HepG2 (cell line): ENCODE data around the gene FRAS1. TPM values are rescaled to one million over a fixed set of nuclear protein-coding genes. Genes with fewer than 3 reads are reported as not detected.

Experiments
- ATAC-seq: fragments of 200-7000 bp; cut with Tn5 transposase; 3 replicates; pipeline ENCODE4 v1.9.1; 2020; ENCODE audit warnings: mild to moderate bottlenecking, moderate library complexity
- BruUV-seq: library from RNA; stranded (reverse); fragments of 400-500 nt; replicated peaks from 2 replicates; lab custom pipeline; 2021; lab: Mats Ljungman, UMichigan
- CTCF ChIA-PET: fragments of 300-600 bp; formaldehyde crosslinking; extraction: SDS; loops from one replicate; lab custom pipeline; 2021; ENCODE audit warnings: low total read pairs, inconsistent platforms, low intra/inter-chr PET ratio; lab: Yijun Ruan, JAX
- POLR2A ChIA-PET: fragments of 350-600 bp; sonication (Branson Sonifier 250); formaldehyde crosslinking; loops from one replicate; lab custom pipeline; 2020; ENCODE audit warnings: antibody characterized with exemption, inconsistent platforms; lab: Yijun Ruan, JAX
- DNase-seq: peaks from one replicate; pipeline ENCODE4 v3.0.0-alpha.2; 2015; ENCODE audit warnings: low spot score
- FAIRE-seq: peaks from 3 replicates; lab custom pipeline; 2011; peaks lifted over from hg19 to GRCh38; lab: Jason Lieb, UNC
- H2AFZ ChIP-seq: one replicate; pipeline ENCODE4 v1.6.1; 2011; ENCODE audit warnings: low read length, inconsistent platforms
- H3K27ac ChIP-seq: fragments of 300-600 bp; 3 replicates; pipeline ENCODE4 v1.8.0; 2011; ENCODE audit warnings: mixed run types, mild to moderate bottlenecking, mixed read lengths, low read length, inconsistent platforms; ENCODE audit not compliant: insufficient read depth; ENCODE audit errors: extremely low read length
- H3K27me3 ChIP-seq, 2 experiments: fragments of 200-600 bp in 1 of 2; 2 replicates in 1 of 2; 3 replicates in 1 of 2; pipeline versions ENCODE4 v1.6.0 to v1.8.0; 2011; ENCODE audit warnings: low read length in 2 of 2, mild to moderate bottlenecking in 2 of 2, moderate library complexity in 2 of 2, inconsistent platforms in 1 of 2; ENCODE audit not compliant: insufficient read depth in 2 of 2, control insufficient read depth in 1 of 2
- H3K36me3 ChIP-seq, 2 experiments: fragments of 200-600 bp in 1 of 2; replicated peaks in 1 of 2; 2 replicates in 1 of 2; 3 replicates in 1 of 2; pipeline versions ENCODE4 v1.5.1 to v1.8.0; 2011; ENCODE audit warnings: low read length in 2 of 2, inconsistent platforms in 1 of 2; ENCODE audit not compliant: insufficient read depth in 2 of 2, control insufficient read depth in 1 of 2
- H3K4me1 ChIP-seq: 2 replicates; pipeline ENCODE4 v1.5.1; 2012; ENCODE audit warnings: low read length, inconsistent platforms; ENCODE audit not compliant: insufficient read depth
- H3K4me2 ChIP-seq: 2 replicates; pipeline ENCODE4 v1.6.0; 2011; ENCODE audit warnings: low read depth, low read length, inconsistent platforms
- H3K4me3 ChIP-seq, 3 experiments: fragments of 200-600 bp in 1 of 3; sonication (generic), shearing (Covaris generic) in 1 of 3; replicated peaks in 1 of 3; 2 replicates each; pipeline ENCODE4 v1.5.1; 2011 to 2016; ENCODE audit warnings: low read length in 3 of 3, inconsistent platforms in 2 of 3, low read depth in 2 of 3, mild to moderate bottlenecking in 2 of 3, control low read depth in 1 of 3, mixed read lengths in 1 of 3; ENCODE audit not compliant: insufficient read depth in 1 of 3
- H3K79me2 ChIP-seq: one replicate; pipeline ENCODE4 v1.6.1; 2011; ENCODE audit warnings: low read length, inconsistent platforms; ENCODE audit not compliant: insufficient read depth
- H3K9ac ChIP-seq: 2 replicates; pipeline ENCODE4 v1.6.0; 2011; ENCODE audit warnings: mild to moderate bottlenecking, low read depth, low read length, inconsistent platforms; ENCODE audit not compliant: insufficient read depth
- H3K9me3 ChIP-seq: 2 replicates; pipeline ENCODE4 v1.5.1; 2012; ENCODE audit warnings: mild to moderate bottlenecking, low read length
- H4K20me1 ChIP-seq: 2 replicates; pipeline ENCODE4 v1.6.0; 2011; ENCODE audit warnings: inconsistent platforms, mild to moderate bottlenecking, low read length, moderate library complexity; ENCODE audit not compliant: insufficient read depth
- IRX3 ChIP-seq: sonication (generic); formaldehyde crosslinking; IDR thresholded peaks from 2 replicates; pipeline ENCODE4 v1.8.1; 2023; ENCODE audit warnings: mild to moderate bottlenecking, low read depth, missing genetic modification reagents, borderline replicate concordance
- NR2F6 ChIP-seq, 2 experiments: IDR thresholded peaks; 2 replicates each; pipeline ENCODE4 v1.6.1; 2016; ENCODE audit warnings: antibody characterized with exemption in 1 of 2, mild to moderate bottlenecking in 1 of 2
- PPARG ChIP-seq: conservative IDR thresholded peaks from 2 replicates; pipeline ENCODE4 v1.6.1; 2016; ENCODE audit warnings: missing biosample characterization, missing genetic modification reagents
- TAF1 ChIP-seq: sonication (generic); formaldehyde crosslinking; IDR thresholded peaks from 2 replicates; pipeline ENCODE4 v1.4.0; 2020; ENCODE audit warnings: missing genetic modification reagents
- ZNF225 ChIP-seq: sonication (generic); formaldehyde crosslinking; IDR thresholded peaks from 2 replicates; pipeline ENCODE4 v1.4.0; 2020; ENCODE audit warnings: mild to moderate bottlenecking, missing genetic modification reagents
- ZNF317 ChIP-seq: sonication (generic); formaldehyde crosslinking; IDR thresholded peaks from 2 replicates; pipeline ENCODE4 v1.5.0; 2020; ENCODE audit warnings: mild to moderate bottlenecking, missing genetic modification reagents
- ZNF589 ChIP-seq: sonication (generic); formaldehyde crosslinking; conservative IDR thresholded peaks from 2 replicates; pipeline ENCODE4 v1.8.0; 2022; ENCODE audit warnings: mild to moderate bottlenecking, moderate library complexity, missing genetic modification reagents
- ZNF629 ChIP-seq: sonication (generic); formaldehyde crosslinking; conservative IDR thresholded peaks from 2 replicates; pipeline ENCODE4 v1.5.0; 2020; ENCODE audit warnings: missing genetic modification reagents
- WGBS: methylation state at CpG from one replicate; pipeline ENCODE4 v1.1.6; 2017; ENCODE audit warnings: low lambda C conversion rate; 5-methylcytosine and 5-hydroxymethylcytosine counted together
- in situ Hi-C: cut with HindIII; loops from 2 replicates; pipeline ENCODE4 v1.10.0; 2017; ENCODE audit warnings: low pct_unique_long_range_greater_than_20kb; ENCODE audit not compliant: extremely low pct_ligation_motif_present
- intact Hi-C: fragments of 100-400 bp; cut with micrococcal nuclease; formaldehyde crosslinking; loops from one replicate; pipeline ENCODE4 v1.10.0; 2022; ENCODE audit not compliant: unreplicated experiment
- polyA plus RNA-seq, 8 experiments: library from polyadenylated mRNA; depleted of rRNA in 3 of 8; stranded (reverse) in 7 of 8; unstranded in 1 of 8; fragments of >200 nt; fragmentation: Illumina TruSeq in 4 of 8; extraction: Trizol in 4 of 8; gene quantifications; 2 replicates each; pipeline versions ENCODE4 v1.2.1 to v1.2.3, GENCODE V29; 2011 to 2016; ENCODE audit warnings: low read depth in 4 of 8, missing spikeins in 1 of 8, mixed read lengths in 1 of 8; ENCODE audit not compliant: insufficient read depth in 1 of 8
- total RNA-seq, 5 experiments: library from RNA; depleted of rRNA; stranded (reverse); fragments of >200 nt; fragmentation: Illumina TruSeq; extraction: Trizol; gene quantifications; 2 replicates each; pipeline ENCODE4 v1.2.3, GENCODE V29; 2016; ENCODE audit warnings: low read depth in 1 of 5
- TF ChIP-seq, protein P1 (sequence below): sonication (generic); formaldehyde crosslinking; IDR thresholded peaks from 2 replicates; pipeline ENCODE4 v1.4.0; 2020; ENCODE audit warnings: missing genetic modification reagents, borderline replicate concordance
- TF ChIP-seq, protein P2 (sequence below): IDR thresholded peaks from 2 replicates; pipeline ENCODE4 v1.4.0; 2020; ENCODE audit warnings: mild to moderate bottlenecking, missing genetic modification reagents
- TF ChIP-seq, protein P3 (sequence below): sonication (generic); formaldehyde crosslinking; IDR thresholded peaks from 2 replicates; pipeline ENCODE4 v1.5.0; 2020; ENCODE audit warnings: mild to moderate bottlenecking, missing genetic modification reagents, borderline replicate concordance

The FRAS1 gene
- total and polyA plus RNA-seq, 2 of the 13 experiments (the other 11 are each of a cell fraction or from before 2014, with no cell fraction given), result 22.5 to 31.6 TPM

DNA sequence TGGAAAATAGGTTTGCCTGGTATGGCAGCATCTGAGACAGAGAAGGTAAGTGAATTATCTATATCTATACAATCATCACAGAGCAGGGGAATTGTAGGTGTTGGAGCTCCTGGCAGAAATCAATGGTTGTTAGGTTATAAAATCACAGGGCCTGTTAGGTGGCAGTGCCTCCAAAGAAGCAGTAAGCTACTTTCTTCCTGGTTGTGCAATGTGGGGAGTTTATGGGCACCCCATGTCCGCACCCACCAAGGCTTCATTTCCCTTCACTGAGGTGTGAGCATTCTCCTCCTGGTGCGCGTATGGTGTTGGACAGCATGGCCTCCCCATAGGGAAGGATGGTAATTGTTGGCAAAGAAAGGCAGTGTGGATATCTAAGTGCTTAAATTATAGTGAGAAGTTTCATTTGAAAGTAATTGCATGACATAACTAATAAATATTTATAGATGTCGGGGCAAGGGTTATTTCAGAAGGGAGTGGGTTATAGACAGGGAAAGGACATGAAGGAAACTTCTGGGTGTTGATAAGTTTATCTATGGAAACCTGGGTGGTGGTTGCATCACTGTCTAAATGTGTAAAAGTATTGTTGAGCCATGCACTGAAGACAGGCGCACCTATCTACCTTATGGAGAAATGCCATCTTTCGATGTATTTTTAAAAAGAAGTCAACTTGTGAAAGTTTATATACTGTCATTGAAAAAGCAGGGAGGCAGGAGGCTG, 153.7 kb downstream of the FRAS1 start:
- TF ChIP-seq TAF1 (CRISPR knock-in tag) (no peak), ZNF225 (no peak), IRX3 (CRISPR knock-in tag) (no peak), ZNF589 (no peak), ZNF629 (CRISPR knock-in tag) (no peak), ZNF317 (no peak), NR2F6 (IDR thresholded peaks at IDR 0.05) (no peak), NR2F6 (CRISPR knock-in tag; IDR thresholded peaks at IDR 0.05) (no peak), PPARG (CRISPR knock-in tag) (no peak)
- TF ChIP-seq, protein P1, sequence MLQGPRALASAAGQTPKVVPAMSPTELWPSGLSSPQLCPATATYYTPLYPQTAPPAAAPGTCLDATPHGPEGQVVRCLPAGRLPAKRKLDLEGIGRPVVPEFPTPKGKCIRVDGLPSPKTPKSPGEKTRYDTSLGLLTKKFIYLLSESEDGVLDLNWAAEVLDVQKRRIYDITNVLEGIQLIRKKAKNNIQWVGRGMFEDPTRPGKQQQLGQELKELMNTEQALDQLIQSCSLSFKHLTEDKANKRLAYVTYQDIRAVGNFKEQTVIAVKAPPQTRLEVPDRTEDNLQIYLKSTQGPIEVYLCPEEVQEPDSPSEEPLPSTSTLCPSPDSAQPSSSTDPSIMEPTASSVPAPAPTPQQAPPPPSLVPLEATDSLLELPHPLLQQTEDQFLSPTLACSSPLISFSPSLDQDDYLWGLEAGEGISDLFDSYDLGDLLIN (CRISPR knock-in tag), result no peak
- TF ChIP-seq, protein P2, sequence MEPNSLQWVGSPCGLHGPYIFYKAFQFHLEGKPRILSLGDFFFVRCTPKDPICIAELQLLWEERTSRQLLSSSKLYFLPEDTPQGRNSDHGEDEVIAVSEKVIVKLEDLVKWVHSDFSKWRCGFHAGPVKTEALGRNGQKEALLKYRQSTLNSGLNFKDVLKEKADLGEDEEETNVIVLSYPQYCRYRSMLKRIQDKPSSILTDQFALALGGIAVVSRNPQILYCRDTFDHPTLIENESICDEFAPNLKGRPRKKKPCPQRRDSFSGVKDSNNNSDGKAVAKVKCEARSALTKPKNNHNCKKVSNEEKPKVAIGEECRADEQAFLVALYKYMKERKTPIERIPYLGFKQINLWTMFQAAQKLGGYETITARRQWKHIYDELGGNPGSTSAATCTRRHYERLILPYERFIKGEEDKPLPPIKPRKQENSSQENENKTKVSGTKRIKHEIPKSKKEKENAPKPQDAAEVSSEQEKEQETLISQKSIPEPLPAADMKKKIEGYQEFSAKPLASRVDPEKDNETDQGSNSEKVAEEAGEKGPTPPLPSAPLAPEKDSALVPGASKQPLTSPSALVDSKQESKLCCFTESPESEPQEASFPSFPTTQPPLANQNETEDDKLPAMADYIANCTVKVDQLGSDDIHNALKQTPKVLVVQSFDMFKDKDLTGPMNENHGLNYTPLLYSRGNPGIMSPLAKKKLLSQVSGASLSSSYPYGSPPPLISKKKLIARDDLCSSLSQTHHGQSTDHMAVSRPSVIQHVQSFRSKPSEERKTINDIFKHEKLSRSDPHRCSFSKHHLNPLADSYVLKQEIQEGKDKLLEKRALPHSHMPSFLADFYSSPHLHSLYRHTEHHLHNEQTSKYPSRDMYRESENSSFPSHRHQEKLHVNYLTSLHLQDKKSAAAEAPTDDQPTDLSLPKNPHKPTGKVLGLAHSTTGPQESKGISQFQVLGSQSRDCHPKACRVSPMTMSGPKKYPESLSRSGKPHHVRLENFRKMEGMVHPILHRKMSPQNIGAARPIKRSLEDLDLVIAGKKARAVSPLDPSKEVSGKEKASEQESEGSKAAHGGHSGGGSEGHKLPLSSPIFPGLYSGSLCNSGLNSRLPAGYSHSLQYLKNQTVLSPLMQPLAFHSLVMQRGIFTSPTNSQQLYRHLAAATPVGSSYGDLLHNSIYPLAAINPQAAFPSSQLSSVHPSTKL, result no peak
- TF ChIP-seq, protein P3, sequence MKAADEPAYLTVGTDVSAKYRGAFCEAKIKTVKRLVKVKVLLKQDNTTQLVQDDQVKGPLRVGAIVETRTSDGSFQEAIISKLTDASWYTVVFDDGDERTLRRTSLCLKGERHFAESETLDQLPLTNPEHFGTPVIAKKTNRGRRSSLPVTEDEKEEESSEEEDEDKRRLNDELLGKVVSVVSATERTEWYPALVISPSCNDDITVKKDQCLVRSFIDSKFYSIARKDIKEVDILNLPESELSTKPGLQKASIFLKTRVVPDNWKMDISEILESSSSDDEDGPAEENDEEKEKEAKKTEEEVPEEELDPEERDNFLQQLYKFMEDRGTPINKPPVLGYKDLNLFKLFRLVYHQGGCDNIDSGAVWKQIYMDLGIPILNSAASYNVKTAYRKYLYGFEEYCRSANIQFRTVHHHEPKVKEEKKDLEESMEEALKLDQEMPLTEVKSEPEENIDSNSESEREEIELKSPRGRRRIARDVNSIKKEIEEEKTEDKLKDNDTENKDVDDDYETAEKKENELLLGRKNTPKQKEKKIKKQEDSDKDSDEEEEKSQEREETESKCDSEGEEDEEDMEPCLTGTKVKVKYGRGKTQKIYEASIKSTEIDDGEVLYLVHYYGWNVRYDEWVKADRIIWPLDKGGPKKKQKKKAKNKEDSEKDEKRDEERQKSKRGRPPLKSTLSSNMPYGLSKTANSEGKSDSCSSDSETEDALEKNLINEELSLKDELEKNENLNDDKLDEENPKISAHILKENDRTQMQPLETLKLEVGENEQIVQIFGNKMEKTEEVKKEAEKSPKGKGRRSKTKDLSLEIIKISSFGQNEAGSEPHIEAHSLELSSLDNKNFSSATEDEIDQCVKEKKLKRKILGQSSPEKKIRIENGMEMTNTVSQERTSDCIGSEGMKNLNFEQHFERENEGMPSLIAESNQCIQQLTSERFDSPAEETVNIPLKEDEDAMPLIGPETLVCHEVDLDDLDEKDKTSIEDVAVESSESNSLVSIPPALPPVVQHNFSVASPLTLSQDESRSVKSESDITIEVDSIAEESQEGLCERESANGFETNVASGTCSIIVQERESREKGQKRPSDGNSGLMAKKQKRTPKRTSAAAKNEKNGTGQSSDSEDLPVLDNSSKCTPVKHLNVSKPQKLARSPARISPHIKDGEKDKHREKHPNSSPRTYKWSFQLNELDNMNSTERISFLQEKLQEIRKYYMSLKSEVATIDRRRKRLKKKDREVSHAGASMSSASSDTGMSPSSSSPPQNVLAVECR (CRISPR knock-in tag), result no peak
- TF ChIP-seq, all 625 proteins: peak for 0
- no peak overlapping the region for H2AFZ ChIP-seq
- ATAC-seq (no peak), FAIRE-seq (no peak), DNase-seq (no peak)
- no peaks in the 10 kb centered on the region for H4K20me1 ChIP-seq
- 98% methylated on average over 6 of the region's 6 CpGs for WGBS
- ChIA-PET POLR2A (interaction anchor here (0.6 kb wide), 1 partner anchor 13 kb away, joined by 3 read pairs; no protein-coding TSS in a partner anchor), CTCF (no interaction called here)
- H3K79me2 ChIP-seq, result peaks cover 10% of the 10 kb centered on the region
- H3K4me2 ChIP-seq, result no peak overlapping the region
- intact Hi-C loops, result no loop called here
- no peak overlapping the region for H3K9ac ChIP-seq
- in situ Hi-C loops, result no loop called here
- H3K27ac ChIP-seq, result no peak overlapping the region
- H3K9me3 ChIP-seq, result no peaks in the 10 kb centered on the region
- no peaks in the 10 kb centered on the region for H3K27me3 ChIP-seq
- no TSS peak for BruUV-seq
- H3K36me3 ChIP-seq, result no peaks in the 10 kb centered on the region; a peak in 1 of 5 replicates
- no peak overlapping the region for H3K4me3 ChIP-seq
- H3K4me1 ChIP-seq, result peaks cover 35% of the 10 kb centered on the region
